HG03175 (cell line): ENCODE results near the gene ZNF329.
A peak's percentile ranks its signal among the peaks of the same experiment; 100 is the strongest.

Experiments used
- ATAC-seq: cut with Tn5 transposase; IDR thresholded peaks from one replicate; pipeline ENCODE4 v1.9.1; 2021; ENCODE audit warnings: mild to moderate bottlenecking, moderate library complexity; ENCODE audit not compliant: unreplicated experiment

ZNF329 gene

DNA sequence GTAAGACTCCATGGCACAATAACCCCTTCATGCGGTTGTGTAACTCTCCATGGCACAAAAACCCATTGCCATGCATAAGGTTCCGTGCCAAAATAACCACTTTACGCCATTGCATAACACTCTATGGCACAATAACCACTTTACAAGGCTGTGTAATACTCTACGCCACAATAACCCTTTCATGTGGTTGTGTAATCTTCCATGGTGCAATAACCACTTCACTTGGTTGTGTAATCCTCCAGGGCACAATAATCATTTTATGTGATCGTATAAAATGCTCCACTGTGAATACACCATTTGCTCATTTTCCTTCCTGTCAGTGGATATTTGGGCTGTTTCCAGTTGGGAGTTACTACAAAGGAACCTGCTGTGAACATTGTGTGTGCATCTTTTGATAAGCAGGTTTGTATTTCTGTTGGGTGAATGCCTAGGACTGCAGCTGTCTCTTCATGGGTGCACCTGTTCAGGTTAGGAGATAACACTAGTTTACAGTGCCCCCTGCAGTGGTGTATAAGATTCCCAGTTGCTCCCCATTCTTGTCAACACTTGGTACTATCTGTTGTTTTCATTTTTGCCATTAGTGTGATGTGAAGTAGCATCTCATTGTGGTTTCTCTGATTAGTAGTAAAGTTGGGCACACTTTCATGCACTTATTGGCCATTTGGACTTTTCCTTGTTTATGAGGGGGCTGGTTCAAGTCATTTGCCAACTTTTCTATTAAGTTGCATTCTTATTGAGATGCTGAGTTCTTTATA is 31.4 kb downstream of the ZNF329 start:
- no peak for ATAC-seq

DNA sequence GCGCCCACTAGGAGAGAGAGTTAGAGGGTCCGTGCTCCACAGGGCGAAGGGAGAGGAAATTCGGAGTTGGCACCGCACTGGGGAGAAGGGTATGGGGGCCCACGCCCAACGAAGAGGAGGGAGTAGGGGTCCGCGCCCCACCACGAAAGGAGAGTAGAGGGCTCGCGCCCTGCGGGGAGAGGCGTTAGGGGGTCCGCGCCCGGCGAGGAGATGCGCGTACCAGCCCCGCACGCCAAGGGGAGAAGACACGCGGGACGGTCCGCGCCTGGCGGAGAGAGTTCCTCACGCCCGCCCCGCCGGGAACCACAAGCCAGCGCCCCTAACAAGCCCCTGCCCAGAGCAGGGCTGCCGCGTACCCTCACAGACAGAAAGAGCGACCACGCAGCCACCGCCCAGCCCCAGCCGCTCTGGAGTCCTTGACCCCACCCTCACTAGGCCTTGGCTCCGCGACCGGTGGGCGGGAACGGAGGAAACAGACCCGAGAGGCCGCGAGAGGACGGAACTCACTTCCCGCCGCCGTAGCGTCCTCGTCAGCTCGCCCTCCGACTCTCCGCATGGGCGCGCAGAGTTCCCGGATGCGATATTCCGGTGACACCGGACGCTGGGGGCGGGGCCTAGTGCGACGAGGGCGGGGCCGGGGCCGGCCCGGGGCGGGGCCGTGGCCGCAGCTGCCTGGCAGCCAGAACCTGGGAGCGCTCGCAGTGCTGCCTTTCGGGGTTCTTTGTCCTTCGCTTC is 32.6 kb downstream of the ZNF329 start:
- ATAC-seq = no peak

DNA sequence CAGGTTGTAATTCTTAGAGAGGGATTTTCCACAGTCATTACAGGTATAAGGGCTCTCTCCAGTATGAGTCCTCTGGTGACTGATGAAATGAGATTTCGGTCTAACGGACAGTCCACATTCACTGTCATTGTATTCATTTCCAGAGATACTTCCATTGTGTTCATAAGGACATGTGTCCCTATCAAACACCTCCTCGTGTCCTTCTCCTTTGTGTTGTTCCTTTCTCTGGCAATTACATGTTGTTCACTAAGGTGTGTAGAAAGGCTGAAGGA is 42.1 kb downstream of the ZNF329 start:
- ATAC-seq = no peak

DNA sequence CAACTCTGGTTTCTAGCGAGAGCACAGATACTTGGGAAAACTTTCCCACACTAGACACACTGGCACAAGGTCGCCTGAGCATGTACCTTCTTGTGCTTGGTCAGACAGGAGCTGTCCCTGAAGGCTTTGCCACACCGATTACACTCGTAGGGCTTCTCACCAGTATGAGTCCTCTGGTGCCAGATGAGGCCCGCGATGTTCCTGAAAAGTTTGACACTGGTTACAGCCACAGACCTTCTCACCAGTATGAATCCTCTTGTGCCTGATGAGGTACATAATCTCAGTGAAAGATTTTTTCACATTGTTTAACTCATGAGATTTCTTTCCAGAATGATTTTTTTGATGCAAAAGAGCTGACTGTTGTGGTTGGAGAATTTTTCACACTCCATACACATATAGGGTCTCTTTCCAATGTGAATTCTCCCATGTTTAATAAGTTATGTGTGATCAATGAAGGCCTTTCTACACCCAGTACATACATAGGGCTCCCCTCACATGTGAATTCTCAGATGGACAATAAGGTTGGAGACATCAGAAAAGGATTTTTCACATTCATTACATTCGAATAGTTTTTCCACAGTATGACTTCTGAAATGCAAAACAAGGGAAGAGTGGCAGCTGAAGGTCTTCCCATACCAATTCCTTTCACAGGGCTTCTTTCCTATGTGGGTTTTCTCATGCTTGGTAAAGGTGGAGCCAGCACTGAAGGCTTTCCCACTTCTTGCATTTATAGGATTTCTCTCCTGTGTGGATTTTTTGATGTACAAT is 42.6 kb downstream of the ZNF329 start:
- no peak for ATAC-seq

DNA sequence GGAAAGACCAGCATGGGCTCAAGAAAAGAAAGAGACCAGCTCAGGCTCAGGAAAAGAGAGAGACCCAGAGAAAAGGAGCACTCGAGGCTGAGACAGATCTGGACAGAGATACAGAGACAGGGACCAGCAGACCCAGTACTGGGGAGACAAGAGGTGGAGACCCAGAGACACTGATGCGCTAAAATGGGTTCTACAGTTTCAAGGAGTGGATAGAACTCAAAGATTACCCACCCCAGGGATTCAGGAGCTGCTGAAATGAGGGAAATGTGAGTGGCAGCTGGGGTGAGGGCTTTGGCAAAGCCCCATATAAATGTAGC is 51.9 kb downstream of the ZNF329 start:
- ATAC-seq = no peak

DNA sequence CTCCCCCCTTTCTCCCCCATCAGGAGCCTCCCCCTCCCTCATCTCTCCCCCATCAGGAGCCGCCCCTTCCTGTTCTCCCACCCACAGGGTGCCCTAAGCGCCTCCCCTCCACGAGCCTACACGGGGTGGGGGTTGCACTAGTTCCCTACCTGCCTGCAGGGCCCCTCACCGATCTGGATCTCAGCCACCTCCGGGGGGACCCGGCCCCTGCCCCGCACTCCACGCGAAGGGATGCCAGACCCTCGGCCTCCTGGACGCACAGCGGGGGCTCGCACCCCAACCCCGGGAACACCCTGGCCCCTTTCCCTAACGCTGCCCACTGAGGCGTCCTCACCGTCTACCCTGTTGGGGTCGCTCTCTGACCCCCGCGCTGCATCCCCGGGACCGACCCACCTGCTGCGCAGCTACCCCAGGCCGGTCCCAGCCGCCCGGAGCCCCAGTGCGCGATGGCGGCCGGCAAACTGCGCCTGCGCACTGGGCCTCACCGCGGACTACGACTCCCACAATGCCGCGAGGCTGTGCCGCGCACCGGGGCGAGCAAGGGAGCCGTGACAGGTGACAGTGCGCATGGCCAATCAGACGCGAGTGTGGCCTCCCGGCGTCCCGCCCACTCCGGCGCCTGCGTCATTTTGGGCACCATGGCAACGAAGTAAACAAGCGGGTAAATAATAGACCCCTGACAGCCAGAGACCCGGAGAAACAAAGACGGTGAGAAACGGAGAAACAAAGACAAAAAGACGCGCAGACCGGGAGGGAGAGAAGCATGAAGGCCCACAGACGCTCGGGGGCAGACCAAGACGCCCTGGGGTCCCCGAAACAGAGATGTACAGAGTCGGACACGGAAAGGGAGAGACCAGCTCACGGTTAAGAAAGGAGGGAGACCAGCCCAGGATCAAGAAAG is 52.6 kb downstream of the ZNF329 start, which contains the start of gene ZSCAN18:
TSS of gene ZSCAN18 (minus strand) at position 451 of the 901 bp plus-strand sequence. CDS start 7,964 bp downstream, outside the sequence.
- peak; percentile 56 for ATAC-seq

DNA sequence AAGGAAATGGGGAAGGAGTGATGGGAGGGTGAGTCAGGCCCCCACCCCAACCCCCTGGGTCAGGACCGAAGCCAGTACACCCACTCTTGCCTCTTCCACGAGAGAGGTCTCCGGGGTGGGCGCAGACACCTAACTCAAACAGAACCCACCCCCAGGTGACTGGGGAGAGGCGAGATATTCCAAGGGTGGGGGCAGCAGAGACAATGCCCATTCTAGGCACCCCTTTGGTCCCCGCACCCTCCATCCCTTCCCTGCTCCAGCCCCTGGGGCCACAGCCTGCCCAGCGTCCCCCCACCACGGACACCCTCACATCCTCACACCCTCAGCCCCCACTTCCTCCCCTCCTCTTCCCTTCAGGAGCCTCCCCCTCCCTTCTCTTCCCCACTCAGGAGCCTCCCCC is 53.2 kb downstream of the ZNF329 start:
- ATAC-seq = no peak

DNA sequence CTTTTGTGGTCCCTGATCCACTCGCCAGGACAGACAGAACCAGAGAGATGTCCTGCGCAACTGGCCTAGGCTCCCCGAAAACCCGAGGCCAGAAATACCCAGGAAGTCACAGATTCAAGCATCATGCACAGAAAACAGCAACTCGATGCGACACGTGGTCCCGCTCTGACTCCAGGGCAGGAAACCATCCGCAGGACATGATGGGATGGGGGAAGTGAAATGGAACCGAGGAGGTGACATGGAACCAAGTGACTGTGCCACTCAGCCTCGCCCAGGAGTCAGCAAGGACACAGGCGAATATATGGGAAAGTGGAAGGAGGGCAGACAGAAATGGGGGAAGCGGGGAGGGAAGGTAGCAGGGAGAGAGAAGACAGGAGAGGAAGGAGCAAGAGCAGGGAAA is 53.7 kb downstream of the ZNF329 start:
- ATAC-seq = no peak

DNA sequence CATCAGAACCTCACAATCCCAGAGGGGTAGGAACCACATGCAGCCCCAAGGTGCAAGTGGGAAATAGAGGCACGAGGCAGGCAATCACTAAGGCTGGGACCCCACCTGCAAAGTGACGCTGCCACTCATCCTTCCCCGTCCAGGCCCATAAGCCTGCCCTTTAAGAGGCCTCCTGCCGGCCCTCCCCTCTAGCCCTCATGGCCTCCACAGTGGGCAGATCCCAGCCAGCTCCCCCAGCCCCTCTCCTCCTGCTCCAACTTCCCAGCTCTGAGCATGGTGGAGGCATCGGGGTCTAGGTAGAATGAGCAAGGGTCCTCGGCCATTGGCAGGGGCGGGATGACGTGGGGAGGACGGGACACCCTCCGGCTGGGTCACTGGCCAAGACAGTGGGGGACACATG is 55.3 kb downstream of the ZNF329 start:
- no peak for ATAC-seq

DNA sequence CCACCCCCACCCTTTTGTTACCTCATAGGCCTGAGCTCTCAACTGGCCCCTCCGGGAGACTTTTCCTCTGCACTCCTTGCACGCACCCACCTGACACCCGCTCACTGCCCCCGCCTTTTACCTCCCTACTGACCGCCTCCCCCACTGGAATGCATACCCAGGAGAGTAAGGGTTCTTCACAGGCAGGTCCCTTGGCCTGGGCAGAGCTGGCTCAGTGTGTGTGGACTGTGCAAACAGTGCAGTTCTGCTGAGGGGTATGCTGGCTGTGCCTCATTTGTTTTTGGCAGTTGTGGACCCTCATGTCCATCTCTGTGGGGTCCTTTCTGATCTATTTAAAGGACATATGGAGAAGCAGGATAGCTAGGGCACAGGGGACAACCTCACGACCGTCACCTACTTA is 57.5 kb downstream of the ZNF329 start:
- ATAC-seq = no peak

DNA sequence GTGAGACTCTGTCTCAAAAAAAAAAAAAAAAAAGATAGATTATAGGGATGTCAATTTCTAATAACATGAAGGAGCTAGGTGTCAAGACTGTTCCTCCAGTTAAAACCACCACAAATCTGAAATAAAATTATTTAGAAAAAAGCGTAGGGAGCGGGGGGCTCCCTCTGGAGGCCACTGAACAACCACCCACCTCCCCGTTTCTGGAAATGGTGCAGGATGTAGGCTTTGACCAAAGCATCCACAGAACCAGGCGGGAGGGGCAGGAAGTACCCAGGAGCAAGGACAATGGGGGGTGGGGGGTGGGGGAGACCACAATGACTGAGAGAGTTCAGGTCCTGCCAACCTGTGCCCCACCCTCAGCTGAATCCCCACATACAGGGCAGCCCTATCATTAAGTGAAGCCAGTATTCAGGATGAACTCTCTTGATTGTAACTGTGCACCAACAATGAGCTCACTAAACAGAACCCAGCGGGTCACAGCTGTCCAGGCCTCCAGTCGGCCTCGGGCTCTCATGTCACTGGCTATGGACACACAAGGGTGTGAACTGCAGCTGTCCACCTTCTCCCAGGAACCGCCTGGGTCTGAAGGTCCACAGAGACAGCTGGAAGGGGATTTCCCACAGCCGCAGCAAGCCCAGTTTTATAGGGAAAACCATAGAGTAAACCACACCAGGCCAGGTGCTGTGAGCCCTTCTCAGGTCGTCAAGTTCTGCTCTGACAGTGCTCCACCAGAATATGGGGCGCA is 59.2 kb downstream of the ZNF329 start:
- no peak for ATAC-seq

DNA sequence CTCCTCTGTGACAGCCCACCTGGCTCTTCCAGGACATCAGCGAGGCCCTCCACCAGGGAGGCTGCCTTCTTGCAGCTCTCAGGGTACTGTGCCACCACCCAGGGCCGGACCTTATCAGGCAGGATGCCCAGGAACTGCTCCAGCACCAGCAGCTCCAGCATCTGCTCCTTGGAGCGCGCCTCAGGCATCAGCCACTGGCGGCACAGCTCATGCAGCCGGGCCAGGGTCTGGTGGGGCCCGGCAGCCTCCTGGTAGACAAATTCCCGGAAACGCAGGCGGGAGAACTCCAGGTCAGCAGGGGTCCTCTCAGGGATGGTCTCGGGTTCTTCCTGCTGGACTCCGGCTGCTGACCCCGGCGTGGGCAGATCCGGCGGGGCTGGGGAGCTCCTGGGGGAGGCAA is 60.7 kb downstream of the ZNF329 start:
- ATAC-seq = no peak

DNA sequence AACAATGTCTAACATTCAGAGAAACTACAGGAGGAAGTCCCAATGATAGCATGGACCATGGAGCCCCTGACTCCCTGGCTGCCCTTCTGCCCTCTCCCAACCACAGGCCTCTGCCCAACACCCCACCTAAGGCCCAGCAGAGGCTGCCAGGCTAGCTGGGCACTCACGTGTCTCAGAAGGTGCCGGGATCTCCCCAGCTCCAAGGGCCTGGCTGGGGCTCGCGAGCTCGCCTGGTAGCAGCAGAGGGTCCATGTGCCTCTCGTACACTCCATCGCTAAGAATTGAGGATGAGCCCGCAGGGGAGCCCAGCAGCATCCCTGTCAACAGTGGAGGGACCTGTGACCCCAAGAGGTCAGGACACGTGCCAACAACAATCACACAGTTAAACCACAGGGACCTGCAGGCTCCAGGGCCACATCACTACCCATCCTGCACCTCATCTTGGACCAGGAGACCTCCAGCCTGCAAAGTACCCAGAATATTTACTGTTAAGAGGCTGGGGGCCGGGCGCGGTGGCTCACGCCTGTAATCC is 62.0 kb downstream of the ZNF329 start:
- ATAC-seq = no peak

DNA sequence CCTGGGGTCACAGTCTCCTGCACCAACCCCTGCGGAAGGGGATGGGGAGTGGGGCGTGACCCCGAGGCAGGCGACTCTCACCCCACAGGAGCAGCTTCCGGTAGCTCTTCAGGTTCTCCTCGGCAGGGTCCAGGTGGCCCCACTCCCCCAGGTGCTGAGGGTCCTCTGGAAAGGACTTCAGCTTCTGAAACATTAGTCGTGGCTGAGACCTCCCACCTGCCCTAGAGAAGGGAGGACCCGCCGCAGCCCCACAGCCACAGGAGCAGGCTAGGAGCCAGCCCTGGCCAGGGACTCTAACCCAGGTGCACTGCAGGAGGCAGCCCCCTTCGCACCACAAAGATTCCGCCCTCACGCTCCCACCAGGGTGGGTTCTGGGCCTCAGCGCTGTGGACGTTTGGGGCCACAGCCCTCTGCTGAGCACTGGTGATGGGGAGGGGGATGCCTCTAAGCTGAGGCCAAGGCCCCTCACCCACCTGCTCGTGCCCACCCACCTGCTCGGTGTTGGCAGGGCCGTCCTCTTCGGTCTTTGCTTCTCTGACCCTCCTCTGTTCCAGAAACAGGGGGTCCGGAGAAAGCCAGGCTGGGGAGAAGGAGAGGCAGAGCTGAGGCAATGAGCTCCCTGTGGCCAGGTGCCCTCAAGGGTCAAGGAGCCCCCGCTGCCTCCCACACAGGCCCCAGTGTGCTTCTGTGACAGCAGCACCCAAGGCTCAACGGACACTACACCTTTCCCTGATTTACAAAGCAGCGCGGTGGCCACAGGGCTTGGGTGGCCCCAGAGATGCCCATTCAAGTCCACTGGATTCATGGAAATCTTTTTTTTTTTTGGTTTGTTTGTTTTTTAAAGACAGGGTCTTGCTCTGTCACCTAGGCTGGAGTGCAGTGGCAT is 63.5 kb downstream of the ZNF329 start:
- ATAC-seq = no peak

DNA sequence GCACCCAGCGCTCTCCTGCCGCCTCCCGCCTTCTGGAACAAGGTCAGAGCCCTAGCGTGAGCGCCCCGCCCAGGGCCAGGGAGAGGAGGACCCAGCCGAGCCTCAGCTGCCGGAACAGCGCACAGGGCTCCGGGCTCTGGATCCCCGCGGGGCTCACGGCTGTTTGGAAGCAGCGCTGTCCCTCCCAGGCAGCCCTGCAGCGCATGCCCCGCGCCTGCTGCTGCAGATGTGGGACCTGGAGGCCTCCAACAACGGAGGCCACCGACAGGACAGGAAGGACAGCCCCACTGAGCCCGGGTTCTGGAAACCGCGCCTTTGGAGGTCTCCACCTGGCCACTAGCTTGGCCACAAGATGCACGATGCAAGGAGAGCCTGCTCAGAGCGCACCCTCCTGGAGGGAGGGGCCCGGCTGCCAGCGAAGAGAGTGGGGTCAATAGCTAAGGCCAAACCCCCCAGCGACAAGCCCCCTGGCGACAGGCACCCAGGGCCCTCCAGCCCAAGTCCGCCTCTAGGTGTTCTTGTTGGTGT is 65.2 kb downstream of the ZNF329 start:
- ATAC-seq = no peak

DNA sequence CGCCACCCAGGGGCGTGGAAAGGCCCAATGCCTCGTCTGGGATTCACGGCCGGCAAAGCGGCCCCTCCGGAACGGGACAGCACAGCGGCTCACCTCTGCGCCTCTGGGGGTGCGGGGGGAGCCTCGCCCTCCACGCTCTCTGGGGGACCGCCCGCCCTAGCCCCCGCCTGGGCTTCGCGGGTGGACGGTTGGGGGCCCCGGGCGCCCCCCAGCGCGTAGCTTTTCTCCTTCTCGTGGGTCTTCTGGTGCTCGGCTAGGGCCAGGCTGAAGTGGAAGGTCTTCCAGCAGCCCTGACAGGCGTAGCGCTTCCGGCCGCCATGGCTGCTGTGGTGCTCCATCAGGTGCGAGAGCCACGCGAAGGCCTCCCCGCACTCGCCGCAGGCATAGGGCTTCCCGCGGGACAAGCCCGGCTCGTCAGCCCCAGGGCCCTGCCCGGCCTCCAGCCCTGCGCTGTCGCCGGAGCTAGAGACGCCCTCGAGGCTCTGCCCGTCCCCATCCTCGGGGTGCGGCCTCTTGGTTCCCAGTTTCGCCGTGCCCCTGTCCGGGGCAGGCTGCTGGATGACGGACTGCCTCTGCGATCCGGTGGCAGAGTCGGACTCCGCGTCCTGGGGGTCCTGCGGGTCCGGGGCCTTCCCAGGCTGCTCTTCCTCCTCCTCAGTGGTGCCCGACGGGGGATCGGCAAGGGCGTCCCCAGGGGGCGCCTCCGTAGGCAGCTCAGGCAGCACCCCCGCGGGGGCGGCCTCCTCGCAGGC is 65.8 kb downstream of the ZNF329 start:
- ATAC-seq = no peak

DNA sequence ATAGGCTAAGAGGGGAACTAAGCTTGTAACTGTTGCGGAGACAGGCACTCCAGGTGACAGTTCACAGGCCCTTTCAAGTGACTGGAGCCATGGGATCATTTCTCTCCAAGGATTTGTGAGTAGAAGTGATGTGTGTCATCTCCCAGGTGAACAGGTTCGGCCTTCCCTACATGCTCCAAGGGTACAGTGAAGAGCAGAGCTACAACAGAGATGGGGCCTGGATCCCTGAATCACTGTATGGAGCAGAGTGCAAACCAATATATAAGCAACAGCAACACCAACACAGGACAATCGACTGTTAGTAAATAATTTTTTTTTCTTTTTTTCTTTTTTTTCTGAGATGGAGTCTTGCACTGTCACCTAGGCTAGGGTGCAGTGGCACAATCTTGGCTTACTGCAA is 67.6 kb downstream of the ZNF329 start:
- ATAC-seq = no peak

DNA sequence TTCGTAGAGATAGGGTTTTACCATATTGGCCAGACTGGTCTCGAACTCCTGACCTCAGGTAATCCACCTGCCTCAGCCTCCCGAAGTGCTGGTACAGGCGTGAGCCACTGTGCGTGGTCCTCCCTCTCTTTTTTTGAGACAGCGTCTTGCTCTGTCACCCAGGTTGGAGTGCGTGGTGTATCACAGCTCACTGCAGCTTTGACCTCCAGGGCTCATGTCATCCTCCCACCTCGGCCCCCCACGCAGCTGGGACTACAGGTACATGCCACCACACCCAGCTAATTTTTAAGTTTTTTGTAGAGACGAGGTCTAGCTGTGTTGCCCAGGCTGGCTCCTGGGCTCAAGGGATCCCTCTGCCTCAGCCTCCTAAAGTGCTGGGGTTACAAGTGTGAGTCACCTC is 70.8 kb downstream of the ZNF329 start:
- ATAC-seq = no peak
